Measurements from ENCODE around the gene EFNB2.
A peak's percentile ranks its signal among the peaks of the same experiment; 100 is the strongest.

GRCh38 chr13:106533943-106534638, 1.4 kb downstream of the EFNB2 start:
- no peak for TF ChIP-seq POLR2A (IDR thresholded peaks at IDR 0.05)
- no peak for TF ChIP-seq CTCF (IDR thresholded peaks at IDR 0.05)
- TF ChIP-seq EP300 (IDR thresholded peaks at IDR 0.05; ENCODE audit: low read depth) = no peak
- peak in 2 of 3 donors; percentile 3 to 30 for TF ChIP-seq POLR2AphosphoS5 (IDR thresholded peaks at IDR 0.05)
